ENCODE results near the gene COMMD7.

COMMD7 gene

GRCh38 chr20:32743237-32744112, at the start of gene COMMD7:
TSS of gene COMMD7 (minus strand) at chr20:32743467. CDS start at chr20:32743391, 76 bp downstream.
- peak; percentile 39 for DNase-seq (ENCODE audit: low read depth)

- DNase-seq (ENCODE audit: low read depth), result no peak
These were observed 49.6 kb upstream of the COMMD7 start for GRCh38 chr20:32792731-32793458.

GRCh38 chr20:32792316-32792715, 49.0 kb upstream of the COMMD7 start:
- DNase-seq (ENCODE audit: low read depth), result peak; percentile 15

- DNase-seq (ENCODE audit: low read depth), result no peak
These were observed 47.4 kb upstream of the COMMD7 start for GRCh38 chr20:32790751-32791057.

- peak; percentile 63 for DNase-seq (ENCODE audit: low read depth)
These were observed 46.9 kb upstream of the COMMD7 start for GRCh38 chr20:32789896-32790750.

- DNase-seq (ENCODE audit: low read depth), result no peak
These were observed 43.9 kb upstream of the COMMD7 start for GRCh38 chr20:32787168-32787567.

- DNase-seq (ENCODE audit: low read depth), result no peak
These were observed 42.9 kb upstream of the COMMD7 start for GRCh38 chr20:32786059-32786760.

- no peak for DNase-seq (ENCODE audit: low read depth)
These were observed 41.3 kb upstream of the COMMD7 start for GRCh38 chr20:32784369-32785080.

- DNase-seq (ENCODE audit: low read depth), result no peak
These were observed 37.7 kb upstream of the COMMD7 start for GRCh38 chr20:32780749-32781655.

GRCh38 chr20:32780278-32780677, 37.0 kb upstream of the COMMD7 start:
- DNase-seq (ENCODE audit: low read depth), result no peak

- DNase-seq (ENCODE audit: low read depth), result no peak
These were observed 36.4 kb upstream of the COMMD7 start for GRCh38 chr20:32779500-32780211.

- no peak for DNase-seq (ENCODE audit: low read depth)
These were observed 34.1 kb upstream of the COMMD7 start for GRCh38 chr20:32777177-32777956.

- DNase-seq (ENCODE audit: low read depth), result no peak
These were observed 32.2 kb upstream of the COMMD7 start for GRCh38 chr20:32775336-32775991.

GRCh38 chr20:32773855-32774254, 30.6 kb upstream of the COMMD7 start:
- no peak for DNase-seq (ENCODE audit: low read depth)

GRCh38 chr20:32773223-32773622, 30.0 kb upstream of the COMMD7 start:
- DNase-seq (ENCODE audit: low read depth), result no peak

- no peak for DNase-seq (ENCODE audit: low read depth)
These were observed 28.8 kb upstream of the COMMD7 start for GRCh38 chr20:32772046-32772445.

- no peak for DNase-seq (ENCODE audit: low read depth)
These were observed 24.3 kb upstream of the COMMD7 start for GRCh38 chr20:32767418-32768198.

Data from activated T-cell treated with anti-CD3 and anti-CD28 coated beads for 24 hours (primary cell).